ENCODE measurements around the gene SFSWAP. TPM values are rescaled to one million over a fixed set of nuclear protein-coding genes. Genes with fewer than 3 reads are reported as not detected.

Gene SFSWAP
- total and polyA plus RNA-seq, 2 of the 8 experiments (the other 6 are each of a cell fraction or from before 2014, with no cell fraction given): 36.5 to 49.5 TPM

DNA sequence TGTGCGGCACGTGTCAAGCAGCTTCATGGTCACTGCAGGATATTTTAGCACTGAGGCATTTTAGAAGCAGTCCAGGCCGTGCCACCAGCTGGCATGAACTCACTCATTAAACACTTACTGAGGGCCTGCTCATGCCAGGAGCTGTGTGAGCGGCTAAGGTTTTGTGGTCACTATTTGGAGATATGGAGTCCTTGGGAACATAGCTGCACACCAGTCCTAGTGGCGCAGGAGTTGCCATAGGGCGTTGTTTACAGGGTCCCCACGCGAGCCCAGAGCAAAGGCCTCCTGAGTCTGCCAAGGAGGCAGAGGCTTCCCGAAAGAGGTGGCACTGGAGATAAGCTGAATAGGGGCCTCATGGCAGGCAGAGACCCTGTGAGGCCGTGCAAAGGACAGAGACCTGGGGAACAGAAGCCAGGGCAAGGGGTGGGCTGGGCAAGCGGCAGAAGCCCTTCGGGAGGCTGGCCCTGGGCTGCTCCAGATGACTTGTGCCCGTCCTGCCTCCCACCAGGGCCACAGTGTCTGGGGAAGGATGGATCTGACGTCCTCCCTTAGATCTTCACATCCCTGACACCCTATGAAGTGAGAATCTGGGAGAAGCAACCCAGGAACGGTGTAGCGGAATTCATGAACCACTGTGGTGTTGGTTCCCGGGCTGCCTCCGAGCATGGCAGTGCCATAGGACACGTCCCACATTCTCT, 38.9 kb downstream of the SFSWAP start:
- POLR2A ChIA-PET (ENCODE audit: partially characterized antibody): no interaction called here
- H3K4me2 ChIP-seq (ENCODE audit: insufficient read depth in 1 of 2, low read depth in 2 of 2, low read length in 2 of 2): no peak overlapping the region
- no peak for TF ChIP-seq PHF8 (conservative IDR thresholded peaks at IDR 0.05; ENCODE audit: low read depth, low read length)
- TF ChIP-seq SUZ12 (IDR thresholded peaks at IDR 0.05; ENCODE audit: low read length): no peak
- no peak for TF ChIP-seq CHD2 (IDR thresholded peaks at IDR 0.05; ENCODE audit: low read length)
- no peak for TF ChIP-seq CBX5 (IDR thresholded peaks at IDR 0.05; ENCODE audit: low read depth, low read length)
- no peak for TF ChIP-seq SP4 (IDR thresholded peaks at IDR 0.05; ENCODE audit: low read length)
- TF ChIP-seq POU5F1 (IDR thresholded peaks at IDR 0.05; ENCODE audit: low read depth, low read length): no peak
- no peak for TF ChIP-seq TCF12 (IDR thresholded peaks at IDR 0.05; ENCODE audit: low read depth, low read length)
- TF ChIP-seq RFX5 (IDR thresholded peaks at IDR 0.05; ENCODE audit: borderline replicate concordance, low read depth, low read length): no peak
- TF ChIP-seq SRF (IDR thresholded peaks at IDR 0.05; ENCODE audit: low read depth, low read length): no peak
- no peak for TF ChIP-seq TAF1 (IDR thresholded peaks at IDR 0.05; ENCODE audit: low read depth, low read length)
- TF ChIP-seq KDM5A (IDR thresholded peaks at IDR 0.05; ENCODE audit: low read length): no peak
- TF ChIP-seq CREB1 (IDR thresholded peaks at IDR 0.05): no peak
- no peak for TF ChIP-seq SP1 (IDR thresholded peaks at IDR 0.05; ENCODE audit: low read depth, low read length)
- H3K18ac ChIP-seq (ENCODE audit: extremely low read depth, low read length): no peak overlapping the region
- H3K27me3 ChIP-seq (replicated peaks in 1 of 4; ENCODE audit: control insufficient read depth in 3 of 4, extremely low read depth in 1 of 4, insufficient read depth in 3 of 4, low read length in 3 of 4): no peaks in the 10 kb centered on the region
- peaks cover 4% of the 10 kb centered on the region for H3K79me1 ChIP-seq (ENCODE audit: low read depth, low read length)
- CTCF ChIA-PET (ENCODE audit: partially characterized antibody): interaction anchor here (0.5 to 2.5 kb wide), 5 partner anchors 8 to 645 kb away, joined by 3 to 11 read pairs (median 3); no protein-coding TSS in a partner anchor
- no peak overlapping the region for H2AK5ac ChIP-seq (ENCODE audit: low read depth, low read length)
- H3K9ac ChIP-seq (replicated peaks in 1 of 4; ENCODE audit: extremely low read depth in 1 of 4, low read depth in 3 of 4, low read length in 3 of 4): no peak overlapping the region
- H4K20me1 ChIP-seq (replicated peaks in 1 of 2; ENCODE audit: control insufficient read depth in 1 of 2, insufficient read depth in 2 of 2, low read length in 2 of 2): peaks cover 0 to 3% of the 10 kb centered on the region in 2 experiments
- 90% methylated on average over 19 of the region's 19 CpGs; no CpG with 5 or more reads in 1 of the 2 experiments for WGBS, 2 experiments (ENCODE audit: extremely low coverage in 1 of 2, insufficient coverage in 1 of 2, insufficient read length in 1 of 2, insufficient replicate concordance in 2 of 2, low coverage in 1 of 2, low lambda C conversion rate in 2 of 2, missing lambda C conversion rate in 1 of 2)
- H2BK12ac ChIP-seq (ENCODE audit: low read depth, low read length): no peak overlapping the region
- peaks cover 3 to 19% (median 10%) of the 10 kb centered on the region in 4 experiments for H3K4me1 ChIP-seq (replicated peaks in 1 of 4; ENCODE audit: control insufficient read depth in 3 of 4, insufficient read depth in 4 of 4, low read length in 3 of 4)
- no peak overlapping the region for H3K23ac ChIP-seq (ENCODE audit: insufficient read length)
- H4K8ac ChIP-seq (ENCODE audit: extremely low read depth, insufficient read depth, low read length): no peak overlapping the region; the same call in 1 of the 2 replicates
- no peak overlapping the region for H4K5ac ChIP-seq (ENCODE audit: insufficient read length, low read depth, low read length)
- H3K36me3 ChIP-seq (ENCODE audit: control insufficient read depth in 2 of 4, insufficient read depth in 4 of 4, low read length in 3 of 4): peaks cover 2 to 31% (median 17%) of the 10 kb centered on the region in 4 experiments; a peak in 7 of 8 replicates
- peaks cover 2 to 5% of the 10 kb centered on the region in 2 experiments; a peak in 3 of 4 replicates for H3K9me3 ChIP-seq (ENCODE audit: insufficient read depth in 2 of 2, low read depth in 1 of 2, low read length in 1 of 2)
- H3K79me2 ChIP-seq (ENCODE audit: control insufficient read depth in 1 of 2, insufficient read depth in 2 of 2, low read length in 2 of 2): peaks cover 0 to 4% of the 10 kb centered on the region in 2 experiments; a peak in 1 of 4 replicates
- H3K4me3 ChIP-seq (ENCODE audit: extremely low read depth in 1 of 4, insufficient read depth in 2 of 4, low read depth in 3 of 4, low read length in 4 of 4): no peak overlapping the region
- H3K23me2 ChIP-seq (ENCODE audit: low read depth, low read length): no peaks in the 10 kb centered on the region
- H2BK20ac ChIP-seq (ENCODE audit: low read length): no peak overlapping the region
- no peak overlapping the region; the same call in 1 of the 2 replicates for H2BK5ac ChIP-seq (ENCODE audit: low read depth, low read length)
- H3K14ac ChIP-seq (ENCODE audit: insufficient read length): no peak overlapping the region
- H2AFZ ChIP-seq (ENCODE audit: low read length): no peak overlapping the region
- H3K4ac ChIP-seq (replicated peaks; ENCODE audit: insufficient read length, low read depth, low read length): no peak overlapping the region
- no peak overlapping the region for H4K91ac ChIP-seq (replicated peaks; ENCODE audit: insufficient read length, low read length)
- no peak for FAIRE-seq
- no peak overlapping the region for H3K56ac ChIP-seq (replicated peaks; ENCODE audit: insufficient read length, low read depth, low read length)
- no peak overlapping the region for H2BK15ac ChIP-seq (ENCODE audit: low read length)
- no peak overlapping the region for H2BK120ac ChIP-seq (replicated peaks; ENCODE audit: low read depth, low read length)
- DNase-seq (ENCODE audit: low read depth in 1 of 2, low spot score in 2 of 2): no peak
- no peak overlapping the region for H3K27ac ChIP-seq (ENCODE audit: low read depth, low read length)
